ENCODE data around the gene PHF20.

PHF20 gene

GRCh38 chr20:35866418-35867202, 94.8 kb downstream of the PHF20 start:
- H3K27ac ChIP-seq: no peak overlapping the region
- TF ChIP-seq CTCF (conservative IDR thresholded peaks at IDR 0.05) (no peak), ZFX (IDR thresholded peaks at IDR 0.05) (no peak)

GRCh38 chr20:35870541-35871258, 98.9 kb downstream of the PHF20 start:
- H3K27ac ChIP-seq: no peak overlapping the region
- no peak for TF ChIP-seq ZFX (IDR thresholded peaks at IDR 0.05)
- no peak for TF ChIP-seq CTCF (conservative IDR thresholded peaks at IDR 0.05)

GRCh38 chr20:35871259-35871771, 99.5 kb downstream of the PHF20 start:
- TF ChIP-seq CTCF (conservative IDR thresholded peaks at IDR 0.05) (no peak), ZFX (IDR thresholded peaks at IDR 0.05) (no peak)
- no peak overlapping the region for H3K27ac ChIP-seq

GRCh38 chr20:35876033-35876320, 104.2 kb downstream of the PHF20 start:
- TF ChIP-seq ZFX (IDR thresholded peaks at IDR 0.05) (no peak), CTCF (conservative IDR thresholded peaks at IDR 0.05) (no peak)
- no peak overlapping the region for H3K27ac ChIP-seq

- TF ChIP-seq CTCF (conservative IDR thresholded peaks at IDR 0.05): no peak
- TF ChIP-seq ZFX (IDR thresholded peaks at IDR 0.05): no peak
- H3K27ac ChIP-seq: no peak overlapping the region
These were observed 105.8 kb downstream of the PHF20 start for GRCh38 chr20:35877611-35878010.

- H3K27ac ChIP-seq: no peak overlapping the region
These were observed 106.4 kb downstream of the PHF20 start for GRCh38 chr20:35878113-35878625.

More at GRCh38 chr20:35878113-35878625, 106.4 kb downstream of the PHF20 start:
- TF ChIP-seq ZFX (IDR thresholded peaks at IDR 0.05) (no peak), CTCF (conservative IDR thresholded peaks at IDR 0.05) (no peak)

Measured in C4-2B (cell line).